ENCODE data around the gene GPSM1. TPM values are rescaled to one million over a fixed set of nuclear protein-coding genes. Genes with fewer than 3 reads are reported as not detected.

GPSM1 gene
- total and polyA plus RNA-seq, 9 of the 15 experiments (the other 6 are each of a cell fraction or from before 2014, with no cell fraction given), result 0.04 to 14.2 (median 3.1) TPM

GRCh38 chr9:136290508-136291000 is 36.8 kb upstream of the GPSM1 start:
- POLR2A ChIA-PET, result interaction anchor here (0.7 kb wide), 1 partner anchor 37 kb away, joined by 3 read pairs; the partner anchor contains the start of gene GPSM1
- Histone ChIP-seq H3K9ac (ENCODE audit: insufficient read depth in 1 of 2, low read depth in 2 of 2, low read length in 2 of 2) (peak overlapping the region in 1 of 2 experiments; percentile 45; a peak in 1 of 4 replicates), H3K79me2 (ENCODE audit: control insufficient read depth, insufficient read depth, low read length) (no peaks in the 10 kb centered on the region), H2AFZ (ENCODE audit: low read depth, low read length) (no peak overlapping the region), H3K27me3 (ENCODE audit: control insufficient read depth in 2 of 2, insufficient read depth in 2 of 2, low read length in 2 of 2) (peaks cover 19 to 55% of the 10 kb centered on the region in 2 experiments; a peak in 4 of 5 replicates), H3K36me3 (ENCODE audit: control insufficient read depth, insufficient read depth, low read length) (no peaks in the 10 kb centered on the region), H3K4me3 (no peak overlapping the region), H3K27ac (ENCODE audit: extremely low read depth, low read depth, low read length) (no peak overlapping the region), H4K20me1 (replicated peaks; ENCODE audit: control insufficient read depth, insufficient read depth, low read length) (peaks cover 11% of the 10 kb centered on the region), H3K4me2 (ENCODE audit: insufficient read depth, low read length) (no peak overlapping the region), H3K9me3 (replicated peaks; ENCODE audit: control insufficient read depth, insufficient read depth, low read depth, low read length) (peaks cover 13% of the 10 kb centered on the region), H3K9me1 (ENCODE audit: control insufficient read depth, insufficient read depth, low read length) (no peaks in the 10 kb centered on the region), H3K4me1 (replicated peaks in 1 of 2; ENCODE audit: control insufficient read depth in 2 of 2, insufficient read depth in 2 of 2, low read length in 2 of 2) (peaks cover 0 to 52% of the 10 kb centered on the region in 2 experiments; a peak in 2 of 5 replicates)
- intact Hi-C loops (cut with micrococcal nuclease), result no loop called here
- DNase-seq (ENCODE audit: extremely low read depth in 1 of 4, low spot score in 3 of 4) (no peak), ATAC-seq (no peak), FAIRE-seq (no peak)
- CTCF ChIA-PET (ENCODE audit: low intra/inter-chr PET ratio), result no interaction called here
- WGBS (ENCODE audit: insufficient coverage, low coverage, missing lambda C conversion rate), result 22% methylated on average over 19 of the region's 31 CpGs
- no TSS peak for BruUV-seq (replicated peaks)
- in situ Hi-C loops (cut with MboI), result no loop called here
- TF ChIP-seq TBP (optimal IDR thresholded peaks at IDR 0.05; ENCODE audit: low read depth, low read length) (no peak), ZNF384 (IDR thresholded peaks at IDR 0.05; ENCODE audit: low read depth, low read length) (no peak), CHD2 (IDR thresholded peaks at IDR 0.05; ENCODE audit: low read depth, low read length) (no peak), GTF2B (IDR thresholded peaks at IDR 0.05; ENCODE audit: extremely low read depth, insufficient read length) (no peak), ZBTB43 (CRISPR knock-in tag; IDR thresholded peaks at IDR 0.05) (no peak), FOXM1 (IDR thresholded peaks at IDR 0.05; ENCODE audit: low read depth) (no peak), FOXM1 (CRISPR knock-in tag; IDR thresholded peaks at IDR 0.05; ENCODE audit: low read depth) (no peak), SIRT6 (IDR thresholded peaks at IDR 0.05; ENCODE audit: low read depth, low read length) (no peak), ETV6 (IDR thresholded peaks at IDR 0.05; ENCODE audit: borderline replicate concordance in 1 of 2, low read depth in 2 of 2, low read length in 1 of 2) (no peak), ETV6 (CRISPR knock-in tag; IDR thresholded peaks at IDR 0.05; ENCODE audit: borderline replicate concordance) (no peak), ZNF592 (IDR thresholded peaks at IDR 0.05) (no peak), SIN3B (IDR thresholded peaks at IDR 0.05; ENCODE audit: low read depth) (no peak), TCFL5 (CRISPR knock-in tag; conservative IDR thresholded peaks at IDR 0.05) (no peak)

Measured in K562 (cell line).